Upper lobe of right lung (tissue), 1 donor: ENCODE measurements around the gene ABI2. TPM values are rescaled to one million over a fixed set of nuclear protein-coding genes. Genes with fewer than 3 reads are reported as not detected.
"Not testable (repeated sequence)": the region's sequence is repeated elsewhere in the genome, so short reads cannot be mapped to it uniquely, and the experiment has no call there.

ENCODE experiments used
- ATAC-seq: fragments of 200-7000 bp; cut with Tn5 transposase; one replicate; pipeline ENCODE4 v1.9.1; 2020; ENCODE audit warnings: mild to moderate bottlenecking, moderate library complexity
- DNase-seq: peaks from one replicate; pipeline ENCODE4 v3.0.0-alpha.2; 2020
- H3K27ac ChIP-seq: fragments of 200-600 bp; one replicate; pipeline ENCODE4 v1.8.0; 2022
- H3K27me3 ChIP-seq: fragments of 200-600 bp; one replicate; pipeline ENCODE4 v1.8.0; 2022; ENCODE audit warnings: mild to moderate bottlenecking
- H3K36me3 ChIP-seq: fragments of 200-600 bp; one replicate; pipeline ENCODE4 v1.8.0; 2022
- H3K4me1 ChIP-seq: fragments of 200-600 bp; one replicate; pipeline ENCODE4 v1.8.0; 2022
- H3K4me3 ChIP-seq: fragments of 200-600 bp; one replicate; pipeline ENCODE4 v1.8.0; 2022; ENCODE audit warnings: mild to moderate bottlenecking
- H3K9me3 ChIP-seq: fragments of 200-600 bp; one replicate; pipeline ENCODE4 v1.8.0; 2022
- intact Hi-C: fragments of 100-400 bp; cut with DNase I; formaldehyde crosslinking; loops from one replicate; pipeline ENCODE4 v1.11.0; 2022
- total RNA-seq: library from RNA; stranded (reverse); fragmentation: NEBNext Ultra II Directional; extraction: Animal tissue kit (Norgen Biotek cat#: 25700); gene quantifications from one replicate; pipeline ENCODE4 v1.2.1, GENCODE V29; 2021
- TF ChIP-seq, protein P1 (sequence below): fragments of 200-600 bp; IDR thresholded peaks from one replicate; pipeline ENCODE4 v1.8.0; 2022; ENCODE audit warnings: antibody characterized with exemption
- donor health status: DM: no; HTN: yes; CAD: no; lungs with severe emphysema.

The ABI2 gene
- total RNA-seq, 1 donor from 2014 or later = 46.3 TPM

DNA sequence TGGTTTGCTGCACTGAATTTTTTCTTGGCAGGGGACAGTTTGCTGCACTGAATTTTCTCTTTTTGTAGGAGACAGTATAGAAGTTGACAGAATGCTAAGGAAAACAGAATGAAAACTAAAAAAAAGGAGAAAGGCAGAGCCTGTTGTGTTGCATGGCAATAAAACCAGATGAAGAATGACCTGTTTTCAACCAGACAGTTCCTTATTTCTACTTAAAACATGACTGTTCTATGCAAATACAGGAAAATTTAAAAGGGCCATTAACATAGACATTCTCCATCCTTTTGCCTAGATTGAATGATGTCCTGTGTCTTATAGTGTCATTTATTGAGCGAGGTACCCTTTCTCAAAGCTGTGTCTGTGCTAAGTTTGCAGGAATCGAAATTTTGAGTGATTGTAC is 33.3 kb downstream of the ABI2 start:
- H3K4me1 ChIP-seq = no peaks in the 10 kb centered on the region
- H3K27me3 ChIP-seq = no peaks in the 10 kb centered on the region
- intact Hi-C loops = no loop called here
- DNase-seq (no peak), ATAC-seq (no peak)
- TF ChIP-seq, protein P1, sequence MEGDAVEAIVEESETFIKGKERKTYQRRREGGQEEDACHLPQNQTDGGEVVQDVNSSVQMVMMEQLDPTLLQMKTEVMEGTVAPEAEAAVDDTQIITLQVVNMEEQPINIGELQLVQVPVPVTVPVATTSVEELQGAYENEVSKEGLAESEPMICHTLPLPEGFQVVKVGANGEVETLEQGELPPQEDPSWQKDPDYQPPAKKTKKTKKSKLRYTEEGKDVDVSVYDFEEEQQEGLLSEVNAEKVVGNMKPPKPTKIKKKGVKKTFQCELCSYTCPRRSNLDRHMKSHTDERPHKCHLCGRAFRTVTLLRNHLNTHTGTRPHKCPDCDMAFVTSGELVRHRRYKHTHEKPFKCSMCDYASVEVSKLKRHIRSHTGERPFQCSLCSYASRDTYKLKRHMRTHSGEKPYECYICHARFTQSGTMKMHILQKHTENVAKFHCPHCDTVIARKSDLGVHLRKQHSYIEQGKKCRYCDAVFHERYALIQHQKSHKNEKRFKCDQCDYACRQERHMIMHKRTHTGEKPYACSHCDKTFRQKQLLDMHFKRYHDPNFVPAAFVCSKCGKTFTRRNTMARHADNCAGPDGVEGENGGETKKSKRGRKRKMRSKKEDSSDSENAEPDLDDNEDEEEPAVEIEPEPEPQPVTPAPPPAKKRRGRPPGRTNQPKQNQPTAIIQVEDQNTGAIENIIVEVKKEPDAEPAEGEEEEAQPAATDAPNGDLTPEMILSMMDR = no peak
- H3K27ac ChIP-seq = no peak overlapping the region
- H3K4me3 ChIP-seq = no peak overlapping the region
- no peaks in the 10 kb centered on the region for H3K9me3 ChIP-seq
- H3K36me3 ChIP-seq = no peaks in the 10 kb centered on the region

DNA sequence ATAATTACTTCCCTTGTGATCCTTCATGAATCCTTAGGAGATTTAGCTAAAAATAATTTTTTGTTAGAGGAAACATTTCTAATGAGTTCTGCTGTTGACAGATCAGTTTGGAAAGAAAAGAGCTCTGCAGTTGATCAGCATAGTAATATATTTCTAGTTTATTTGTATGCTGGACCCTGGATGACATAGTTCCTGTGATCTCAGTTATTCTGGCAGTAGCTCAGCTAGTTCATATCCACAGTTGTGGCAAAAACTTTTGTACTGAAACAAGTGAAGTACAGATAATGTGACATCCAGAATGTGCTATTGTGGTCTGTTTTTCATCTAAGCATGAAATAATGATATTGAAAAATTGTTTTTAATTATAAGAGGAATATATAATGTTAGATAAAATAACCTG is 33.7 kb downstream of the ABI2 start:
- intact Hi-C loops = no loop called here
- H3K4me3 ChIP-seq = no peak overlapping the region
- DNase-seq = no peak
- no peak for ATAC-seq
- no peaks in the 10 kb centered on the region for H3K36me3 ChIP-seq
- no peaks in the 10 kb centered on the region for H3K9me3 ChIP-seq
- TF ChIP-seq, protein P1 = no peak
- no peaks in the 10 kb centered on the region for H3K27me3 ChIP-seq
- H3K27ac ChIP-seq = no peak overlapping the region
- H3K4me1 ChIP-seq = no peaks in the 10 kb centered on the region

DNA sequence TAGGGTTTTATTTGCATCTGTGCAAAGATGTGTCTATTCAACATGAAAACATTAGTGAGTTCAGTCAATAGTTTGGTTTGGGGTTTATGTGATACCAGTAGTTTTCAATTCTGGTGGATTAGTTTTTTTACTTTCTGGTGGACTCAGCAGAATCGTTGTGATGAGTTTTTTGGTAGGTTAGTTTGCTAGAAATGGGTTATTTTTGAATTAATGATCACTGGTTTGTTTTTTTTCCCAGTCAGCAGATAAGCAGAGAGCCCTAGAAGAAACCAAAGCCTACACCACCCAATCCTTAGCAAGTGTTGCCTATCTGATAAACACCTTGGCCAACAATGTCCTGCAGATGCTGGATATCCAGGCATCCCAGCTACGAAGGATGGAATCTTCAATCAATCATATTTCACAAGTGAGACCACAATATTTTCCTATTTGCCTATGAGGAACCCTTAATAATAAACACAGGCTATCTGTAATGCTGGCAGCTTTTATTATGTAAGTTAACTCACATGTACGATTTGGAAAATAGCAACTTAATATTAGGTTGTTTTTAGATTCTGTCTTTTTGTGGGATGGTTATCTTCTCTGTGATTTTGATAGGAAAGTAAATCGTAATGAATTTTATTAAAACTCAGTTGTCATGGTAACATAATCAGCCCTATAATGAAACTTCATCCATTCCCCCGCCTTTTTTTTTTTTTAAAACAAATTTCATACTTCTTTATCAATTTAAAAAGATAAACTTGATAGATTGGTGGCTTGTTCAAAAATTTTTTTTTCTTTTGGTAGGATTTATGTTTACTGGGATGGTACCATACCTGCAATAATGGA is 38.7 kb downstream of the ABI2 start:
- no peak for DNase-seq
- no peak overlapping the region for H3K27ac ChIP-seq
- no peaks in the 10 kb centered on the region for H3K36me3 ChIP-seq
- H3K4me3 ChIP-seq = no peak overlapping the region
- TF ChIP-seq, protein P1 = no peak
- no peaks in the 10 kb centered on the region for H3K4me1 ChIP-seq
- H3K27me3 ChIP-seq = no peaks in the 10 kb centered on the region
- no peak for ATAC-seq
- no peaks in the 10 kb centered on the region for H3K9me3 ChIP-seq
- intact Hi-C loops = no loop called here

DNA sequence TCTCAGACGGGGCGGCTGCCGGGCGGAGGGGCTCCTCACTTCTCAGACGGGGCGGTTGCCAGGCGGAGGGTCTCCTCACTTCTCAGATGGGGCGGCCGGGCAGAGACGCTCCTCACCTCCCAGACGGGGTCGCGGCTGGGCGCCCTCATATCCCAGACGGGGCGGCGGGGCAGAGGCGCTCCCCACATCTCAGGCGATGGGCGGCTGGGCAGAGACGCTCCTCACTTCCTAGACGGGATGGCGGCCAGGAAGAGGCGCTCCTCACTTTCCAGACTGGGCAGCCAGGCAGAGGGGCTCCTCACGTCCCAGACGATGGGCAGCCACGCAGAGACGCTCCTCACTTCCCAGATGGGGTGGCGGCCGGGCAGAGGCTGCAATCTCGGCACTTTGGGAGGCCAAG is 44.5 kb downstream of the ABI2 start:
- H3K9me3 ChIP-seq, DNase-seq, intact Hi-C loops, H3K27me3 ChIP-seq, H3K4me1 ChIP-seq, H3K36me3 ChIP-seq, H3K4me3 ChIP-seq, H3K27ac ChIP-seq, ATAC-seq: not testable (repeated sequence)

DNA sequence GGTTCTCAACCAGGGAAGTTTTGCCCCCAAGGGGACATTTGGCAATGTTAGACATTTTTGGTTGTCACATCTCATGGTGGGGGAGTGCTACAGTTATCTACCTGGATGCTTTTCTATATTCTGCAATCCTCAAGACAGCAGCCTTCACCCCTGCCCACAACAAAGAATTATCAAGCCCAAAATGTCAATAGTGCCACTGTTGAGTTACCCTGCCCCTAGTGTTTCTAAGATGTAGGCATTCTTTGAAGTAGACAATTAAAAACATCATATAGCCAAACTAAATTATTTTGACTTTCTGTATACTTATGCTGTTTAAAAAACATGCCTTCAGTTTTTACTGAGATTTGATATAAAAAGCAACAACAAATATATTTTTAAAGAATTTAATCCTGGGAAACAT is 48.0 kb downstream of the ABI2 start:
- H3K4me1 ChIP-seq = no peaks in the 10 kb centered on the region
- TF ChIP-seq, protein P1 = no peak
- no peaks in the 10 kb centered on the region for H3K9me3 ChIP-seq
- H3K27ac ChIP-seq = no peak overlapping the region
- no peaks in the 10 kb centered on the region for H3K36me3 ChIP-seq
- no peak for ATAC-seq
- intact Hi-C loops = no loop called here
- no peak for DNase-seq
- no peaks in the 10 kb centered on the region for H3K27me3 ChIP-seq
- no peak overlapping the region for H3K4me3 ChIP-seq

DNA sequence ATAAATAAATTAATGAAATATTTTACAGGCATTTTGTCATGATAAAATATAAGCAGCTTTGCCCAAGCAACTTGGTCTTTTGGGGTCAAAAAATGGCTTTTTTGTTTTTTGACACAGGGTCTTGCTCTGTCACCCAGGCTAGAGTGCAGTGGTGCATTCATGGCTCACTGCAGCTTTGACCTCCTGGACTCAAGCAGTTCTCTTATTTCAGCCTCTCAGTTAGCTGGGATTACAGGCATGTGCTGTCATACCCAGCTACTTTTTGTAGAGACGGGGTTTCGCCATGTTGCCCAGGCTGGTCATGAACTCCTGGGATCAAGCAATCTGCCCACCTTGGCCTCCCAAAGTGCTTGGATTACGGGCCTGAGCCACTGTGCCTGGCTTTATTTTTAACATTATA is 51.0 kb downstream of the ABI2 start:
- Histone ChIP-seq H3K27ac (no peak overlapping the region), H3K9me3 (no peaks in the 10 kb centered on the region), H3K36me3 (no peaks in the 10 kb centered on the region), H3K4me3 (no peak overlapping the region), H3K27me3 (no peaks in the 10 kb centered on the region), H3K4me1 (no peaks in the 10 kb centered on the region)
- intact Hi-C loops = no loop called here
- TF ChIP-seq, protein P1 = no peak
- DNase-seq (no peak), ATAC-seq (no peak)
